GM23338 (cell line): ENCODE results near the gene CMKLR1. TPM values are rescaled to one million over a fixed set of nuclear protein-coding genes. Genes with fewer than 3 reads are reported as not detected.

ENCODE experiments used
- ATAC-seq: fragments of 200-7000 bp; cut with Tn5 transposase; 3 replicates; pipeline ENCODE4 v1.9.1; 2020
- DNase-seq: peaks from one replicate; pipeline ENCODE4 v3.0.0-alpha.2; 2015; ENCODE audit warnings: low spot score
- H2AFZ ChIP-seq: fragments of 200-600 bp; sonication (generic); 2 replicates; pipeline ENCODE4 v1.8.0; 2016; ENCODE audit warnings: antibody characterized with exemption, mild to moderate bottlenecking, moderate library complexity
- H3F3A ChIP-seq: fragments of 200-600 bp; sonication (generic); replicated peaks from 2 replicates; pipeline ENCODE4 v1.8.0; 2017; ENCODE audit warnings: antibody characterized with exemption, mixed run types, low read depth
- H3K27ac ChIP-seq: fragments of 200-600 bp; sonication (generic); 2 replicates; pipeline ENCODE4 v1.6.1; 2016; ENCODE audit warnings: low read depth
- H3K27me3 ChIP-seq: fragments of 200-600 bp; sonication (generic); 2 replicates; pipeline ENCODE4 v1.8.0; 2016; ENCODE audit warnings: mild to moderate bottlenecking, mixed run types, moderate library complexity; ENCODE audit not compliant: insufficient read depth
- H3K36me3 ChIP-seq: fragments of 200-600 bp; sonication (generic); 2 replicates; pipeline ENCODE4 v1.8.0; 2016; ENCODE audit warnings: mild to moderate bottlenecking; ENCODE audit not compliant: insufficient read depth
- H3K4me1 ChIP-seq: fragments of 200-600 bp; sonication (generic); 2 replicates; pipeline ENCODE4 v1.8.0; 2016; ENCODE audit warnings: mild to moderate bottlenecking, moderate library complexity; ENCODE audit not compliant: insufficient read depth
- H3K4me2 ChIP-seq: fragments of 200-600 bp; sonication (generic); 2 replicates; pipeline ENCODE4 v1.7.1; 2017; ENCODE audit warnings: mixed run types
- H3K4me3 ChIP-seq: fragments of 200-600 bp; sonication (generic); 2 replicates; pipeline ENCODE4 v1.6.1; 2016; ENCODE audit warnings: mixed run types
- H3K79me2 ChIP-seq: fragments of 200-600 bp; sonication (generic); replicated peaks from 2 replicates; pipeline ENCODE4 v1.8.0; 2017; ENCODE audit warnings: mild to moderate bottlenecking; ENCODE audit not compliant: insufficient read depth
- H3K9me2 ChIP-seq: fragments of 200-600 bp; sonication (generic); 2 replicates; pipeline ENCODE4 v1.8.0; 2017; ENCODE audit not compliant: insufficient read depth
- H4K20me1 ChIP-seq: fragments of 200-600 bp; sonication (generic); replicated peaks from 2 replicates; pipeline ENCODE4 v1.8.0; 2017; ENCODE audit warnings: mild to moderate bottlenecking; ENCODE audit not compliant: insufficient read depth
- H3K27ac Mint-ChIP-seq: 2 replicates; pipeline ENCODE4 v1.8.0; 2020; ENCODE audit warnings: inconsistent platforms, mild to moderate bottlenecking, moderate library complexity, mixed read lengths
- H3K27me3 Mint-ChIP-seq: 3 replicates; pipeline ENCODE4 v1.8.0; 2022; ENCODE audit warnings: low read depth, mild to moderate bottlenecking, moderate library complexity, mixed read lengths, inconsistent platforms; ENCODE audit not compliant: insufficient read depth, poor library complexity
- H3K36me3 Mint-ChIP-seq: 3 replicates; pipeline ENCODE4 v1.8.0; 2021; ENCODE audit warnings: low read depth, mild to moderate bottlenecking, inconsistent platforms, moderate library complexity, mixed read lengths
- H3K4me1 Mint-ChIP-seq: 3 replicates; pipeline ENCODE4 v1.8.0; 2020; ENCODE audit warnings: mild to moderate bottlenecking, inconsistent platforms, mixed read lengths
- H3K4me3 Mint-ChIP-seq: 3 replicates; pipeline ENCODE4 v1.8.0; 2021; ENCODE audit warnings: moderate library complexity, mild to moderate bottlenecking, inconsistent platforms, mixed read lengths
- H3K9me3 Mint-ChIP-seq: 3 replicates; pipeline ENCODE4 v1.8.0; 2020; ENCODE audit warnings: moderate library complexity, mild to moderate bottlenecking, inconsistent platforms, mixed read lengths
- EZH2phosphoT487 ChIP-seq: fragments of 200-600 bp; sonication (generic); IDR thresholded peaks from one replicate; pipeline ENCODE4 v1.8.1; 2018; ENCODE audit warnings: antibody characterized with exemption; ENCODE audit not compliant: unreplicated experiment
- POLR2AphosphoS5 ChIP-seq: IDR thresholded peaks from 2 replicates; pipeline ENCODE4 v1.6.1; 2016; ENCODE audit warnings: antibody characterized with exemption, low read depth
- STAT1 ChIP-seq: IDR thresholded peaks from one replicate; pipeline ENCODE4 v1.6.1; 2016; ENCODE audit warnings: antibody characterized with exemption; ENCODE audit not compliant: unreplicated experiment
- polyA plus RNA-seq: library from polyadenylated mRNA; unstranded; fragments of >200 nt; fragmentation: Nextera tagmentation; extraction: Ambion mirVana; gene quantifications from 2 replicates; pipeline ENCODE4 v1.2.1, GENCODE V29; 2016
- total RNA-seq: library from RNA; depleted of rRNA; stranded (reverse); fragments of >200 nt; shearing (Covaris generic); gene quantifications from 2 replicates; pipeline ENCODE4 v1.2.3, GENCODE V29; 2014
- TF ChIP-seq, protein P1 (sequence below): fragments of 250-450 bp; sonication (Bioruptor Pico); IDR thresholded peaks from 2 replicates; pipeline ENCODE4 v1.5.0; 2020; ENCODE audit warnings: mild to moderate bottlenecking, moderate library complexity
- TF ChIP-seq, protein P2 (sequence below), 2 experiments: fragments of 200-600 bp in 1 of 2; sonication (generic) in 1 of 2; conservative IDR thresholded peaks; 2 replicates each; pipeline versions ENCODE4 v1.5.1 to v1.6.1; 2016 to 2017; ENCODE audit warnings: antibody characterized with exemption in 2 of 2, low read depth in 2 of 2, mild to moderate bottlenecking in 2 of 2, moderate library complexity in 1 of 2

The CMKLR1 gene
- total and polyA plus RNA-seq, 2 experiments from 2014 or later = 0.40 to 2.6 TPM

DNA sequence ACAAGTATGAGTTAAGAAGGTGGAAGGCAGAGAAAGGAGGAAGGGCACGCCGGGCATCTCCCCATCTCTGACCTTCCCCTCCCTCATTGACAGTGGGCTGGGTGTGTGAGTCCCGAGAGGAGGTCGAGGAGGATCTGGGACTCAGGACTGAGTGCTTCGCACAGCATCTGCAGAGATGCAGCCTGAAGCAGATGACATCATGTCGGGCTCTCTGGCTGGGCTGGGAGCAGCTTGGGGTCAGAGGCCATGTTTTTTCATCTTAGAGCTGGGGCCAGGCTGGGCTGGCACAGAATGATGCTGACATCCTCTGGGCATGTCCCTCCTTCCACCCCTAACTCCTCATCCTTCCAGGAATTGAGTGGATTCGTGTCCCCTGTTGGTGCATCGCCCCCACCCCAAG is 43.5 kb downstream of the CMKLR1 start (continued):
- TF ChIP-seq, protein P1, sequence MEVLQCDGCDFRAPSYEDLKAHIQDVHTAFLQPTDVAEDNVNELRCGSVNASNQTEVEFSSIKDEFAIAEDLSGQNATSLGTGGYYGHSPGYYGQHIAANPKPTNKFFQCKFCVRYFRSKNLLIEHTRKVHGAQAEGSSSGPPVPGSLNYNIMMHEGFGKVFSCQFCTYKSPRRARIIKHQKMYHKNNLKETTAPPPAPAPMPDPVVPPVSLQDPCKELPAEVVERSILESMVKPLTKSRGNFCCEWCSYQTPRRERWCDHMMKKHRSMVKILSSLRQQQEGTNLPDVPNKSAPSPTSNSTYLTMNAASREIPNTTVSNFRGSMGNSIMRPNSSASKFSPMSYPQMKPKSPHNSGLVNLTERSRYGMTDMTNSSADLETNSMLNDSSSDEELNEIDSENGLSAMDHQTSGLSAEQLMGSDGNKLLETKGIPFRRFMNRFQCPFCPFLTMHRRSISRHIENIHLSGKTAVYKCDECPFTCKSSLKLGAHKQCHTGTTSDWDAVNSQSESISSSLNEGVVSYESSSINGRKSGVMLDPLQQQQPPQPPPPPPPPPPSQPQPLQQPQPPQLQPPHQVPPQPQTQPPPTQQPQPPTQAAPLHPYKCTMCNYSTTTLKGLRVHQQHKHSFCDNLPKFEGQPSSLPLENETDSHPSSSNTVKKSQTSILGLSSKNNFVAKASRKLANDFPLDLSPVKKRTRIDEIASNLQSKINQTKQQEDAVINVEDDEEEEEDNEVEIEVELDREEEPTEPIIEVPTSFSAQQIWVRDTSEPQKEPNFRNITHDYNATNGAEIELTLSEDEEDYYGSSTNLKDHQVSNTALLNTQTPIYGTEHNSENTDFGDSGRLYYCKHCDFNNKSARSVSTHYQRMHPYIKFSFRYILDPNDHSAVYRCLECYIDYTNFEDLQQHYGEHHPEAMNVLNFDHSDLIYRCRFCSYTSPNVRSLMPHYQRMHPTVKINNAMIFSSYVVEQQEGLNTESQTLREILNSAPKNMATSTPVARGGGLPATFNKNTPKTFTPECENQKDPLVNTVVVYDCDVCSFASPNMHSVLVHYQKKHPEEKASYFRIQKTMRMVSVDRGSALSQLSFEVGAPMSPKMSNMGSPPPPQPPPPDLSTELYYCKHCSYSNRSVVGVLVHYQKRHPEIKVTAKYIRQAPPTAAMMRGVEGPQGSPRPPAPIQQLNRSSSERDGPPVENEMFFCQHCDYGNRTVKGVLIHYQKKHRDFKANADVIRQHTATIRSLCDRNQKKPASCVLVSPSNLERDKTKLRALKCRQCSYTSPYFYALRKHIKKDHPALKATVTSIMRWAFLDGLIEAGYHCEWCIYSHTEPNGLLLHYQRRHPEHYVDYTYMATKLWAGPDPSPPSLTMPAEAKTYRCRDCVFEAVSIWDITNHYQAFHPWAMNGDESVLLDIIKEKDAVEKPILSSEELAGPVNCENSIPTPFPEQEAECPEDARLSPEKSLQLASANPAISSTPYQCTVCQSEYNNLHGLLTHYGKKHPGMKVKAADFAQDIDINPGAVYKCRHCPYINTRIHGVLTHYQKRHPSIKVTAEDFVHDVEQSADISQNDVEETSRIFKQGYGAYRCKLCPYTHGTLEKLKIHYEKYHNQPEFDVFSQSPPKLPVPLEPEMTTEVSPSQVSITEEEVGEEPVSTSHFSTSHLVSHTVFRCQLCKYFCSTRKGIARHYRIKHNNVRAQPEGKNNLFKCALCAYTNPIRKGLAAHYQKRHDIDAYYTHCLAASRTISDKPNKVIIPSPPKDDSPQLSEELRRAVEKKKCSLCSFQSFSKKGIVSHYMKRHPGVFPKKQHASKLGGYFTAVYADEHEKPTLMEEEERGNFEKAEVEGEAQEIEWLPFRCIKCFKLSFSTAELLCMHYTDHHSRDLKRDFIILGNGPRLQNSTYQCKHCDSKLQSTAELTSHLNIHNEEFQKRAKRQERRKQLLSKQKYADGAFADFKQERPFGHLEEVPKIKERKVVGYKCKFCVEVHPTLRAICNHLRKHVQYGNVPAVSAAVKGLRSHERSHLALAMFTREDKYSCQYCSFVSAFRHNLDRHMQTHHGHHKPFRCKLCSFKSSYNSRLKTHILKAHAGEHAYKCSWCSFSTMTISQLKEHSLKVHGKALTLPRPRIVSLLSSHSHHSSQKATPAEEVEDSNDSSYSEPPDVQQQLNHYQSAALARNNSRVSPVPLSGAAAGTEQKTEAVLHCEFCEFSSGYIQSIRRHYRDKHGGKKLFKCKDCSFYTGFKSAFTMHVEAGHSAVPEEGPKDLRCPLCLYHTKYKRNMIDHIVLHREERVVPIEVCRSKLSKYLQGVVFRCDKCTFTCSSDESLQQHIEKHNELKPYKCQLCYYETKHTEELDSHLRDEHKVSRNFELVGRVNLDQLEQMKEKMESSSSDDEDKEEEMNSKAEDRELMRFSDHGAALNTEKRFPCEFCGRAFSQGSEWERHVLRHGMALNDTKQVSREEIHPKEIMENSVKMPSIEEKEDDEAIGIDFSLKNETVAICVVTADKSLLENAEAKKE (CRISPR knock-in tag) = no peak
- no peak for TF ChIP-seq POLR2AphosphoS5
- TF ChIP-seq, protein P2, sequence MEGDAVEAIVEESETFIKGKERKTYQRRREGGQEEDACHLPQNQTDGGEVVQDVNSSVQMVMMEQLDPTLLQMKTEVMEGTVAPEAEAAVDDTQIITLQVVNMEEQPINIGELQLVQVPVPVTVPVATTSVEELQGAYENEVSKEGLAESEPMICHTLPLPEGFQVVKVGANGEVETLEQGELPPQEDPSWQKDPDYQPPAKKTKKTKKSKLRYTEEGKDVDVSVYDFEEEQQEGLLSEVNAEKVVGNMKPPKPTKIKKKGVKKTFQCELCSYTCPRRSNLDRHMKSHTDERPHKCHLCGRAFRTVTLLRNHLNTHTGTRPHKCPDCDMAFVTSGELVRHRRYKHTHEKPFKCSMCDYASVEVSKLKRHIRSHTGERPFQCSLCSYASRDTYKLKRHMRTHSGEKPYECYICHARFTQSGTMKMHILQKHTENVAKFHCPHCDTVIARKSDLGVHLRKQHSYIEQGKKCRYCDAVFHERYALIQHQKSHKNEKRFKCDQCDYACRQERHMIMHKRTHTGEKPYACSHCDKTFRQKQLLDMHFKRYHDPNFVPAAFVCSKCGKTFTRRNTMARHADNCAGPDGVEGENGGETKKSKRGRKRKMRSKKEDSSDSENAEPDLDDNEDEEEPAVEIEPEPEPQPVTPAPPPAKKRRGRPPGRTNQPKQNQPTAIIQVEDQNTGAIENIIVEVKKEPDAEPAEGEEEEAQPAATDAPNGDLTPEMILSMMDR (conservative IDR thresholded peaks at IDR 0.05; ENCODE audit: low read depth in 2 of 2) = no peak

DNA sequence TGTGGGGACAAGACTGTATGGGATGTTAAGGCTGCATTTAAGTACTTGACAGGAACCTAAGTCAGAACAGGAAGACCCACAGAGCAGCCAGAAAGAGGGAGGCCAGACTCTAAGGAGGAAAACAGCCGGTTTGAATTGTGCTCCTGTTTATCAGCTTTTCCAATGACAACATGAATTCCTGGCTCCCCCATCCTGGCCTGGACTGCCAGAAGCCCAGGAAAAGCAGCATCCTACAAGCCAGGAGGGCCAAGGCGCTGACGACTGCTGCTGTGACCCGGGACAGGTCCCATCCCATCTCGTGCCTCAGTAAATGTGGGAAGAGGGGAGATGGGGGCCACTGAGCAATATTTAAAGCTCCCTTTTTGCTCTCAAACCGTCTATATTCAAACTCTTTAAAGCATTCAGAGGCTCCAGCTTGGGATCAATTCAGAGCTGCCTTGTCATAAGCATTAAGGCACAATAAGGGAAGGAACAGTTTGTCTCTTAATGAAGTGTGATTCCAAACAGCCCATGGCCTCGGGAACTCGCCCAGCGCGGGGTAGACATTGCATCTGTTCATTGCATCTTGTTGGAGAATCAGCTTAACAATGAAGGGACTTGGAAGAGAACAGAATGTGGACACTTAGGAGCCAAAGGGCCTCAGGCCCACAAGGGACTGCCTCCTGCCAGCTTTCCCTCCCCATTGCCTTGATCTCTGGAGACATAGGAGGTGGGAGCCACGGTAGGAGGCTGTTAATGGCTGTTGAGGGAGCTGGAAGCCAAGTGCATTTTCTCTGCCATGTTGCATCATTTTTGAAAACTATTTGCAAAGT is 49.6 kb downstream of the CMKLR1 start:
- H3K36me3 Mint-ChIP-seq = peaks cover 5% of the 10 kb centered on the region; the same call in 2 of the 3 replicates
- no peaks in the 10 kb centered on the region for H3K36me3 ChIP-seq
- H3K27ac Mint-ChIP-seq = no peak overlapping the region
- ATAC-seq (no peak), DNase-seq (no peak)
- H3K9me3 Mint-ChIP-seq = peaks cover 5% of the 10 kb centered on the region; the same call in 2 of the 3 replicates
- H3K4me2 ChIP-seq = no peak overlapping the region
- H3K27me3 Mint-ChIP-seq = peaks cover 6% of the 10 kb centered on the region
- H3K27ac ChIP-seq = no peak overlapping the region
- H3K4me1 Mint-ChIP-seq = peaks cover 15% of the 10 kb centered on the region
- no peak overlapping the region for H3K4me3 Mint-ChIP-seq
- TF ChIP-seq, protein P2 (conservative IDR thresholded peaks at IDR 0.05; ENCODE audit: low read depth in 2 of 2) = no peak
- TF ChIP-seq STAT1 (no peak), EZH2phosphoT487 (no peak)
- peaks cover 10% of the 10 kb centered on the region for H3K4me1 ChIP-seq
- no peak overlapping the region; the same call in 1 of the 2 replicates for H2AFZ ChIP-seq
- H4K20me1 ChIP-seq = no peaks in the 10 kb centered on the region
- H3K79me2 ChIP-seq = no peaks in the 10 kb centered on the region
- peaks cover 3% of the 10 kb centered on the region; the same call in 1 of the 2 replicates for H3K9me2 ChIP-seq
- H3K27me3 ChIP-seq = no peaks in the 10 kb centered on the region
- no peak overlapping the region for H3K4me3 ChIP-seq
- no peaks in the 10 kb centered on the region for H3F3A ChIP-seq
